GM10248 (cell line): ENCODE data around the gene FAM184B.

ENCODE experiments used
- CTCF ChIA-PET: fragments of 300-600 bp; sonication (Branson Sonifier 250); formaldehyde crosslinking; extraction: SDS; loops from one replicate; lab custom pipeline; 2021; ENCODE audit warnings: antibody characterized with exemption; lab: Yijun Ruan, JAX
- POLR2A ChIA-PET: fragments of 350-650 bp; sonication (Branson Sonifier 250); formaldehyde crosslinking; extraction: SDS; loops from one replicate; lab custom pipeline; 2020; ENCODE audit warnings: antibody characterized with exemption; lab: Yijun Ruan, JAX
- DNase-seq: peaks from one replicate; pipeline ENCODE4 v3.0.0; 2012; ENCODE audit errors: extremely low spot score
- CTCF ChIP-seq: IDR thresholded peaks from 2 replicates; pipeline ENCODE4 v1.5.1; 2012; ENCODE audit warnings: mild to moderate bottlenecking, low read depth; ENCODE audit errors: extremely low read depth, missing control alignments, control extremely low read depth

Gene FAM184B

GRCh38 chr4:17635056-17635455, 146.4 kb downstream of the FAM184B start:
- ChIA-PET POLR2A (no interaction called here), CTCF (interaction anchor here (1.0 to 4.0 kb wide), 4 partner anchors 14 to 87 kb away, joined by 3 to 40 read pairs (median 6); no protein-coding TSS in a partner anchor)
- no peak for DNase-seq
- TF ChIP-seq CTCF = no peak

- ChIA-PET CTCF (interaction anchor here (2.2 kb wide), 1 partner anchor 85 kb away, joined by 7 read pairs; no protein-coding TSS in a partner anchor), POLR2A (no interaction called here)
- no peak for TF ChIP-seq CTCF
These were observed 147.8 kb downstream of the FAM184B start for GRCh38 chr4:17633600-17633999.

GRCh38 chr4:17630228-17630627, 151.2 kb downstream of the FAM184B start:
- CTCF ChIA-PET = no interaction called here
- POLR2A ChIA-PET = interaction anchor here (0.7 kb wide), 1 partner anchor 450 kb away, joined by 3 read pairs; no protein-coding TSS in a partner anchor
- TF ChIP-seq CTCF = no peak
- DNase-seq = no peak

More at GRCh38 chr4:17633600-17633999, 147.8 kb downstream of the FAM184B start:
- no peak for DNase-seq

- DNase-seq = no peak
- ChIA-PET CTCF (interaction anchor here (0.9 kb wide), 1 partner anchor 76 kb away, joined by 4 read pairs; no protein-coding TSS in a partner anchor), POLR2A (no interaction called here)
- no peak for TF ChIP-seq CTCF
These were observed 156.6 kb downstream of the FAM184B start for GRCh38 chr4:17624821-17625220.

- ChIA-PET CTCF (interaction anchor here (0.9 to 1.1 kb wide), 2 partner anchors 9 to 13 kb away, joined by 3 to 4 read pairs; no protein-coding TSS in a partner anchor), POLR2A (no interaction called here)
- TF ChIP-seq CTCF = no peak
- no peak for DNase-seq
These were observed 157.9 kb downstream of the FAM184B start for GRCh38 chr4:17623451-17624001.

- ChIA-PET POLR2A (no interaction called here), CTCF (interaction anchor here (0.6 to 1.4 kb wide), 2 partner anchors 11 to 71 kb away, joined by 3 read pairs; no protein-coding TSS in a partner anchor)
- no peak for TF ChIP-seq CTCF
- DNase-seq = no peak
These were observed 161.9 kb downstream of the FAM184B start for GRCh38 chr4:17619416-17620105.
